UCSD-AML1 (cell line): ENCODE measurements around the gene MXI1.

ENCODE experiments used
- DNase-seq: peaks from one replicate; lab custom pipeline; 2025; ENCODE audit not compliant: unreplicated experiment; lab: John Stamatoyannopoulos, UW

The MXI1 gene

DNA sequence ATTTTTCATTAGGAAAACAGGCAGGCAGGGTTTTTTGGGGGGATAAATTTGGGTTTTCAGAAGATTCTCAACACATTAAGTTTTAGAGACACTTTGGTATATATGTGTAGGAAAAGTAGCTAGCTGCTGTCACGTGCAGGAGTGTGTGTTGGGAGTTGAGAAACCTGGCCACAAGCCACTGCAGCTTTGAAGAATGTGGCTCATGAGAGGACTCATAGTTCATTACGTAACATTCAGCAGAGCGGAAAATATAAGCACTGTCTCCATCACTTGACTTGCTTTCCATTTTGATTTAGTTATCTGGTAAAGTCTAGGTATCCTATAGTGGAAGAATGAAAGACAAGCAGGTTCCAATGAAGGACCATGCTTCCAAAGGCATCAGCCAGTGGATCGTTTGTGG is 66.1 kb downstream of the MXI1 start:
- DNase-seq: no peak

DNA sequence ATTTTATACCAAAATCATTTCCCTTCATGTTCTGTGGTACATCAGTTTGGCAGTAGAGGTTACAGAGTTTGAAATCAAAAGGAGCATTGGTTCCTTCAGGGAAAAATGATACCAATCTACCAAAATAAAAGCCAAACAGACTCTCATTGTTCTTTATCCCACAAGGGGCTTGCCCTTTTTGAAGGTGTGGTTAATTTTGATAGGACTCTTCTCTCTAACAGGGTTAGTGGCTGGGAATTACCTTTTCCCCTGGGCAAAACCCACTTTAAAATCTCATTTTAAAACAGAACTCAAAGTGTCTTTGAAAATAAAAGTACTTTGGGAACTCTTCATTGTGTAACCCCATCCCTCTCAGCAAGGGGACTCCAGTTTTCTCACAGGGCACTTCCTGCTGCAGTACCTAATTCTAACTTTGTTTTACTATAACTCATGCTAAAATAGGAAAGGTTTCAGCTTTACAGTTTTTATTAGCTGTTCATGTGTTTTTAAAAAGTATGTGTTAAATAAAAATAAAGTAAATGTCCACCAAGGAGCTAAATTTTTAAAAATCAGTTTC is 66.7 kb downstream of the MXI1 start:
- DNase-seq: no peak

DNA sequence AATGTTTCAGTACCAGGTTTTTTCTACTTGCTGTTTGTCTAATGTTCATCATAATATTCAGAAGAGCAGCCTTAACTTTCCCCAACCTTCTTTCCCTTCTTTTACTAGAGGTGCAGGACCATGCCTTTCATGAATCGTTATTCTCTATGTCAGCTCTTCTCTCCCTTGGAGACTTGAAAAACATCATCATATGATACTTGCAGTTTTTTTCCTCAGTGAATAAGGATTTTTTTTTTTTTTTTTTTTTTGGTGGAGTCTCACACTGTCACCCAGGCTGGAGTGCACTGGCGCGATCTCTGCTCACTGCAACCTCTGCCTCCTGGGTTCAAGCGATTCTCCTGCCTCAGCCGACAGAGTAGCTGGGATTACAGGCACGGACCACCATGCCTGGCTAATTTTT is 67.2 kb downstream of the MXI1 start:
- DNase-seq: no peak

DNA sequence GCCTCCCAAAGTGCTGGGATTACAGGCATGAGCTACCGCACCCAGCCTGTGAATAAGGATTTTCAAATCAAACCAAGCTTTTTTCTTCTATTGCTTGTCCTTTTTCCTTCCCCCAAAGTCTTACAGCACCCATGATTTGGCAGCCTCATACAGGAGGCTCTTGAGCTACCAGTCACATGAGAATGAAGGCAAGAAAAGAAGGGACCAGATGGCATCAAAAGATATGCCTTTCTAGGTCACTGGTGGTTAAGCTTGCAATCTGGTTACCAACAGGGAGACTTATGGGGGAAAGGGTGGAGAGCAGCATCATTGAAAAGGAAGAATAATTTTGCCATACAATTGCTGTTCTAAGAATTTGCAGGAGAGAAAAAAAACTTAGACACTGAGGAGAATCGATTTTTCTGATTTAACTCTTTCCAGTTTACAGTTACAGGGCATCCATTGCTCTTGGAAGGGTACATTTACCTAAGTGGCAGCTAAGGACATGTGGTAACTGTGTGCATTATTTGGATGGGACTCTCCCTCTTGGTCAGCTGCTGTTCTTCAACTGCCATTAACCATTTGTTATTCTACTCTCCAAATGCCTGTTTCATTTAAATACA is 67.8 kb downstream of the MXI1 start:
- no peak for DNase-seq

DNA sequence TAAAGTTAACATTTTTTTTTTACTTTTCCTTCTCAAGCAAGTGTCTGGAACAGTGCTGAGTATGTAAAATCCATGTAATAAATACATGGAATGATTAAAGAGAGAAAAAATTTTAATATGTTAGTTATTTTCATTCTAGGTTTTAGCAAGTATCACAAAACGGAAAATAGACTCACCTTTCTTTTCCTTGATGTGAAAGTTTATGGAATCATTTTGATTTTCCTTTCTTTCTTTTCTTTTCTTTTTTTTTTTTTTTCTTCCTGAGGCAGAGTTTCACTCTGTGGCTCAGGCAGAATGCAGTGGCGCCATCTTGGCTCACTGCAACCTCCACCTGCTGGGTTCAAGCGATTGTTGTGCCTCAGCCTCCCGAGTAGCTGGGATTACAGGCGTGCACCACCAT is 69.2 kb downstream of the MXI1 start:
- no peak for DNase-seq

DNA sequence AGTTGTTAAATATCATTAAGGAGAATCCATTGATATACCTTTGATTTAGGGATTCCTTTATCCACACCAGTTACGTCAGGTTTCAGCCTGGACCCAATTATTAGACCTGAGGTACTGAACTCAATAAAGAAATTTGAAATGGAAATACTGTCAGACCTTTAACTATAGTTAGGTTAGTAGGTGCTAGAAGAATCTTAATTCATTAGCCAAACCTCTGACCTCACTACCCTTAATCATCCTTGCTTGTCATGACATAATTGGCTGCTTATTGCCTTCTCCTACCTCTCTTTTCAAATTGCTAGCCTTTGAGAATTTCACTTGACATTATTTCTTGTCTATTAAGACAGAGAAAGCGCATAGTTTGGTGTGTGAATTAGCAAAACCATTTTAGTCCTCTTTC is 70.2 kb downstream of the MXI1 start:
- no peak for DNase-seq

DNA sequence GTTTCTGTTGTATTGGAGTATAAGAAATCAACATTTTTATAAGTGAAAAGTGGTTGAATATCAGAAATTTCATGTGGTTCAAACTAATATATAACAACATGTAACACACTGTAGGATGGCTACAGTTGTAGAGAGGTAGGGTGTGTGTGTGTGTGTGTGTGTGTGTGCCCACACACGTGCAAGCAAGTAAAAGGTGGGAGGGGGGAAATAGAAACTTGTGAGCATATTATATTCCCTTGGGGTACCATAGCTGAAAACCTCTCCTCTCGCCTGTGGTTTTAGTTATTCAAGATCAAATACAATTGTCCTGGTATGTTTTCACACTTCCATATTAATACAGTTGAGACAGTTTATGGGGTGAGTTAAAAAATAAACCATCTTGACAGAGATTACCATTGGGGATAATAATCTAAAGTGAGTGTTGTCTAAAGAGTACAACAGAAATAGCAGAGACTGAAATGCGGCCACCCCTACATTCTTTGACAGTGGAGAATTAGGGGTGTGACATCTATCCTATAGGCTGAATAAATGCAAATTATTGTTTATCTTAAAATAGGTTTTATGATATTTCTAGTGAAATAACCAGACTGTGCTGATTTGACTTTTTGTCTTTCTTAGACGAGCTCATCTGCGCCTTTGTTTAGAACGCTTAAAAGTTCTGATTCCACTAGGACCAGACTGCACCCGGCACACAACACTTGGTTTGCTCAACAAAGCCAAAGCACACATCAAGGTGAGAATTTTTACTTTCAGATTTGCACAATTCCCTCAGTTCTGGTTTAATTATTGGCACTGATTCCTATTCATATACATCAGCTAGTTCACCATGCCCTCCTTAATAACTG is 71.4 kb downstream of the MXI1 start:
- DNase-seq: no peak

DNA sequence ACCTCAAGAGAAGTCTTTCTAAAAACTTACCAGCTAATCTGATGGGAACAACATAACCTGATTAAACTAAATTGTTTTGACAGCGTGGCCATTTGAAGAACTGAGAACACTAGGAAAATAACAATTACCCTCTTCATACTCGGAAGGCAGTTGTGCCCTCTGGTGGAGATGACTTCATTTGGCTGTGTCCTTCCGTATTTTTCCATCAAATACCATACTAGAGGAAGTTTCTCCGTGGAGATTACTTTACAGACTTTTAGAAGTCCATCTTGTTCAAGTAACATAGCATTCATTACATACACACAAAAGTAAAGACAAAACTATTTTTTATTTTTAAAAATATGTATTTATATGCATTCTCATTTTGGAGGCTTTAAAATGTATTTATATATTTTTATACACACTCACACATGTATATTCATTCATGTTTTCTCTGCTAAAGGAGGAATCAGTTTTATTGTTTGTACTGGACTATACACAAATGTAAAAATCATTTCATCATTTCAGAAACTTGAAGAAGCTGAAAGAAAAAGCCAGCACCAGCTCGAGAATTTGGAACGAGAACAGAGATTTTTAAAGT is 72.1 kb downstream of the MXI1 start:
- peak; percentile 11 for DNase-seq

DNA sequence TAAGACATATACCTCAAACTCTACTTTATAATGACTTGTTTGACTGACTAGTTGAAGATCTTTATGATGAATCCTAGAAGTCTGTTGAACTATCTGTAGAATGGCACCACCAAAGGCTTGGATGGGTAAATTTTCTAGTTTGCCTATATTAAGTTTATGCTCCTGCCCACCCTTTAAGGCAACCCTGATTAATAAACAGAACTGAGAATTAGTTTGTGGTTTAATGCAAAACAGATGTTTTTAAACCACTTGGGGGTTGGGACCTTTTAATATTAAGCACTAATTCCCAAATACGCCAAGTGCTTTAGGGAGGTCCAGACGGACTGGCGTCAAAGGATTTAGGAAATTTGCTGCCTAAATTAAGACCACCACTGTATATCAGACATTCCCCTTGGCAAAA is 76.9 kb downstream of the MXI1 start:
- no peak for DNase-seq

DNA sequence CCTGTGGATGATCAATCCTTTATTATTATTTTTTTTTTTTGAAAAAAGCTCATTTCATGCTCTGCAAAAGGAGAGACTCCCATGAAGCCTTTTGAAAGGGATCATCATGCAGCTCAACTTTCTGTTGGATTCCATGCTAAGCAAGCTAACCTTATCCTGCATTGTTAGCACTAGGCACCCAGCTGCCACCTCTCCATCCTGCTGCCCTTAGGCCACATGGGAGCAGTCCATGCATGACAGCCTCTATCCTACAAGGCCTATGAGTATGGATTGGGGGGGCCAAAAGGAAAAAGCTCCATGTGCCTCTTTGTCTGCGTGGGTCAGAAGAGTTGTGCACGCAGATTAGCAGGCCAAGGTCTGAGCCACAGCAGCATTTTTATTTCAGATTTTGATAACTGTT is 78.1 kb downstream of the MXI1 start:
- DNase-seq: no peak

DNA sequence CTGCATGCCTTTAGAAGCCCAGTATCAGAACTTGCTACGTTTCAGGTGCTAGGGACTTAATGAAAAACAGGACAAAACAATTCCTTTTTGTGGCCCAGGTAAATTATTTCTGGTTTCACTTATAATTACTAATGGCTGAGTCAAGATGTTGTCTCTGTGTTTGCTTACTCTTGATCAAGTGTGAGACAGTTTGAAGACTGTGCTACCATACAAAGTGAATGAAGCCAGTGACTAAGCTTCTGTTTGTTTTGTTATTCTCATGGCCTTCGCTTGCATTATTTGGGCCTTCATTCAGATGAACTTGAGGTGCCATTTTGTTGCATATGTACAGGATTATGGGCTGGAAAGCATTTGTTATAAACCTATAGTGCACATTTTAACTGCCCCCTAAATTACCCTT is 79.4 kb downstream of the MXI1 start:
- DNase-seq: no peak

DNA sequence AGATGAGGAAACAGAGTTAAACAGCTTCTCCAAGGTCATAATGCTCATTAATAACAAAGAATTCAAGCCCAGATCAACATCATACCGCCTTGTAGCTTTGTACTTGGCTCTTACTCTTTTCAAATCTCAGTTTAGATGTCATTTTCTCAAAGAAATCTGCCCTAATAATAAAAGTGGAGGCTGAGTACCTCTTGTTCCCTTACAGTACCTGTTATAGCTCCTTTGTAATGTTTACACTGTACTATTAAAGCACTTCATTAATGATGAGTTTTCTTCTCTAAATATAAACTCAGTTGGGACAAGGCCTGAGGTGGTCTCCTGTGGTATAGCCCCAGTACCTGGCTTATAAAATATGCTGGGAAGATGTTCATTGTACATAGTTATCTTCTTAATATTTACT is 89.6 kb downstream of the MXI1 start:
- no peak for DNase-seq

DNA sequence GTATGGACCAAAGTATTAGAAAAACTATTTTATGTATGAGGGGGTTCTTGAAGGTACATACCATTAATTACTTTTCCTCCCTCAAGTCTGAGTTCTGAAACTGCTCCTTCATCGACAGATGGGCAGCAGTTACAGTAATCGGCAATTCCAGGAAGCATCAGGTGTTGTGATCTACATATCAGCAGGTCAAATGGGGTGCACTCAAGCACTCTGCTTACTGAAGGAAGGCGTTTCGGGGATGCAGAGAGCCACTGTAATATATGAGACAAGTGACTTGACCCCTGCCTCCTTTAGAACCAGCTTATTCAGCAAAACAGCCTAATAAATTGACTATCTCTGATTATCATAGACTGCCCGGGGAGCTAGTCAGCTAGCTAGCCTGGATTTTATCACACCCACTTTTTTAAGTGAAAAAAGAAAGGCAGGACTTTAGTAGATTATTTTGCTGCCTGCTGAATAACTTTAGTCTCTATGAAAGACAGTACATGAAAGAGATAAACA is 93.1 kb downstream of the MXI1 start:
- no peak for DNase-seq

DNA sequence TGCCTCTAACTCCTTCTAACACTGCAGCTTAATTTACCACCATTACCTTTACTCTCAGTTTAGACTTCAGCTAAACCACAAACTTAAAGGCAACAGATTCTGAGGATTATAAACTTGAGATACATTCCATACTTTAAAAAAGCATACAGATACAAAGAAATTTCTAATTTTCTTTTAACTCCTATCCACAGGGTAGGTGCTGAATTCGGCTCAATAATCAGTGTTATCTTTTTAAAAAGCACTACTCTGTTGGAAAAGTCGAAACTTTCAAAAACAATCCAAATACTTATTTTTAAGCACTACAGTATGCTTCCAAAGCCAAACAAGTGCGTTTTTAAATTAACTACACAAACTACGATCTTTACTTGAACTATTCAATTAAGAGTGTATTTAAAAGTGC is 96.3 kb downstream of the MXI1 start:
- DNase-seq: no peak

DNA sequence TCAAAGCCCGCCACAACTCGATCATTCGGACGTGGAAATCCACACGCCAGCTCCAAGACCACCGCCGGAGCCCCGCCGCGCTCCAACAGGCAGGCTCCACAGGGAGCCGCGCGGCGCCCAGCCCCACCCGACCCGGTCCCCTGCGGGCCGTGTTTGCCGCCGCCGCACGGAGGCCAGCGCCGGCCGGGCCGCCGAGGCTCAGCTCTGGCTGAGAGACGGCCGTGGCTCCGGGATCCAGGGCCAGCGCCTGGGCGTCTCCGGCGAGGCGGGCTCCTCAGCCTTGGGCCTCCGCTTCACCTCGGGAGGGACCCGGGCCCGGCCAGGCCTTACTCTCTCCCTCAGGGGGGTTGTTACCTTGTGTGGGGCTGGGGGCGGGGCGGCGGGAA is 97.0 kb downstream of the MXI1 start:
- DNase-seq: no peak

DNA sequence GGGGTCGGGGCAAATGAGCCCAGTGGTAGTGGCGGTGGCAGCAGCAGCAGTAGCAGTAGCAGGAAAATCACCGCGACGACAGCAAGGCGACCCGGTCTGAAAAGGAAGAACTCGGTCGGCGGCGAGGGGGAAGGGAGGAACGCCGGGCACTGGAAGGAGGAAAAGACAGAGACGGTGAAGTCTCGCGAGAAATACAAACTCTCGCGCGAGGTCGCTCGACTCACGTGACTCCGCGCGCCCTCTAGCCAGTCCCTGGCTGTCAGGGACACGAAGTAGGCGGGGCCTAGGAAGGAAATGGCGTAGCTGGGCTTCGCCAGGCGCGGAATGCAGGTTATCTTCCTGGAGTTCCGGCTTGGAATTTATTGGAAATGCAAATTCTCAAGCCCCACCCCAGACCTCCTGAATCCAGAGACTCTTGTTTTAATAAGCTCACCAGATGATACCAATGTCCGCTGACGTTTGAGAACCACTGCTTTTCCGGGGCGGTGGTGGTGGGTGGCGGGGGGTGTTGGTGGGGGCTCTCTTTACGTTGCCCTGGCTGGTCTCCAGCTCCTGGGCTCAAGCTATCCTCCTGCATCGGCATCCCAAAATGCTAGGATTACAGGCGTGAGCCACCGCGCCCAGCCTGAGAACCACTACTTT is 97.5 kb downstream of the MXI1 start, which contains the start of gene SMNDC1:
Gene SMNDC1 (minus strand): TSS at position 141 of the 642 bp plus-strand sequence. CDS start 1,333 bp downstream, outside the sequence.
- DNase-seq: peak; percentile 96

DNA sequence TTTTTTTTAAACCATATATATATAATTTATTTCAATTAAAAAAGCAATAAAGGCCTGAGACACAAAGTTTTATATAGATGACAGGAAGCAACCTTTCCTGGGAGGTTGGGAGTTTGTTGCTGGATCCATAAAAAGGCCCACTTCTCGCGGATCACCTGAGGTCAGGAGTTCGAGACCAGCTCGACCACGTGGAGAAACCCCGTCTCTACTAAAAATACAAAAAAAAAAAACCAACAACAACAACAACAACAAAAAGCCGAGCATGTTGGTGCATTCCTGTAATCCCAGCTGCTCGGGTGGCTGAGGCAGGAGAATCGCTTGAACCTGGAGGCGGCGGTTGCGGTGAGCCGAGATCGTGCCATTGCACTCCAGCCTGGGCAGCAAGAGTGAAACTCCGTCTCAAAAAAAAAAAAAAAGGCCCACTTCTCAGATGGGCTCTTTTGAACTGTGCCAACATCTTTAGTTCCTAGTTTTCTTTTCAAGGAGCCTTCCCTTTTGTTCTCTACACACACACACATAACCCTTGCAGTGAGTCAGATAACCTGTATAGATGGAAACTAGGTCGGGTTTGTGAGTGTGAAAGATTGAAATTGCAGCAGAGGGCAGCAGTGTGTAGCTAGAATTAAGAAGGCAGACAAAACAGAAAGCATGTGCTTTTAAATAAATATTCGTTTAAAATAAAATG is 98.5 kb downstream of the MXI1 start:
- peak; percentile 23 for DNase-seq

DNA sequence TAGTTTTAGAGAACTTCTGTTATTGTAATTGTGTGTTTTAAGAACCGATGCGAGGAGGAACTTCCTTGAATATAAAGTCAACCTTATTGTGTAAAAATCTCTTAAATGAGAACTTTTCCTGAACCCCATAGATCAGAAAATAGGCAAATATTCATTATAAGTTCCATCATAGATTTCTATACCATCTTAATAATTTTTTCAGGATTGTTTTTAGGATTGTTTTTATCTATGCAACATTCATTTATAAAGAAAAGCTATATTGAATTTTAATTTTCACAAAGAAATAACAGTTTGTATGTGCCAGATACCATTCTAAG is 99.0 kb downstream of the MXI1 start:
- no peak for DNase-seq

DNA sequence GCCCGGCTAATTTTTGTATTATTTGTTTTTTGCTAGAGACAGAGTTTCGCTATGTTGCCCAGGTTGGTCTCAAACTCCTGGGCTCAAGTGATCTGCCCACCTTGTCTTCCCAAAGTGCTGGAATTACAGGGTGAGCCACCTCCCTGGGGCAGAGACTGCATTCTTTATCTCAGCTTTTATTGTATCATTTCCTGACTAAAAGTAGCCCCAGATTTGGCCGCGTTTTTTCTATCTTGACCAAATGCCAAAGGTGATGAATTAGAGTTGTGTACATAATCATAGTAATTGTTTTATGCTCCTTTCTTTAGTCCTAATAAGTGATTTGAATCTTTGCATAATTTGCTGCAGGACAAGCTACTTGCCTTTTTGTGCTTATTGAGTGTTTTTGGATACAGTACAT is 100.4 kb downstream of the MXI1 start:
- no peak for DNase-seq

DNA sequence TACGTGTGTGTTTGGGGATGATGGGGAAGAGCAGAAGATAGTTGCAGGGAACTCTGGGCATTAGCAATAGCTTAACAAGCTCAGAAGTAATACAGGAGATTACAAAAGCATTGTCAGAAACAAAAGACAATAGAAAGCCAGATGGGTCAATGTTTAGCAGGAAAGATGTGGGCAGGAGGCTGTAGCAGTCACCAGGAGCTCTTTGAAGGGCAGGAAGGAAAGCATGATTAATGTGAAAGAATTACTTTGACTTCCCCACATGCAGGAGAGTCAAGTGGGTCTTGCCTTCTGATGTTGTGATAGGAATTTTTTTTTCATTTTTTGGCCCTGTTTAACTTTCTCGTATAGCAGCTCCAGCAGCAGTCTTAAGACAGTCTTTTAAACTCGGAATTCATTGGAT is 103.3 kb downstream of the MXI1 start:
- DNase-seq: no peak

DNA sequence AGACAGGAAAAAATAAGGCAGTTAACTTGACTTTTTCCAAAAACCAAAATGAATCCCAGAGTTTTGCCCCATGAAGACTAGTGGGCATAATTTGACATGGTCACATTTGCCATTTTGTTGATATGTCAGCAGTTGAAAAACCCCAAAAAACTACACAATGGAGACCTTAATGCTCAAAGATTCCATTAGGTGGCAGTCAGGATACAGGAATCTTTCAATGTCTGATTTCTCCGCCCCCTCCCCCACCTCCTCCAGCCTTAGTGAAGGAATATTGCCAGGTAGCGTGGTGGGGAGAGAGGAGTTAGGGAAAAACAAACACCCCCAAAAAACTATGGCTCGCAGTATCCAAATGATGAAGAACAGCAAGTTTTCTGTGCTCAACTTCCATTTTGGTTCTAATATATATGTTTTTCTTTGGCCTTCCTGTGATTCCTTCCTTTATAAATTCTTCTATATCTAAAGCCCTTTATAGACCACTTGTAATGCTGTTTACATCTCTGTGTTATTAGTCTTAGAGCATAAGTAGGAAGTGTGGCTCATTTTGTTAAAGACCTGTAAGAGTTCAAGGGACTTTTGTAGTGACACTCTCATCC is 104.0 kb downstream of the MXI1 start:
- DNase-seq: peak; percentile 36
